Measurements from ENCODE around the gene GPRC5C. TPM values are rescaled to one million over a fixed set of nuclear protein-coding genes. Genes with fewer than 3 reads are reported as not detected.
A peak's percentile ranks its signal among the peaks of the same experiment; 100 is the strongest.

GPRC5C gene
- total and polyA plus RNA-seq, 9 of the 15 experiments (the other 6 are each of a cell fraction or from before 2014, with no cell fraction given): 0.28 to 9.0 (median 4.1) TPM

DNA sequence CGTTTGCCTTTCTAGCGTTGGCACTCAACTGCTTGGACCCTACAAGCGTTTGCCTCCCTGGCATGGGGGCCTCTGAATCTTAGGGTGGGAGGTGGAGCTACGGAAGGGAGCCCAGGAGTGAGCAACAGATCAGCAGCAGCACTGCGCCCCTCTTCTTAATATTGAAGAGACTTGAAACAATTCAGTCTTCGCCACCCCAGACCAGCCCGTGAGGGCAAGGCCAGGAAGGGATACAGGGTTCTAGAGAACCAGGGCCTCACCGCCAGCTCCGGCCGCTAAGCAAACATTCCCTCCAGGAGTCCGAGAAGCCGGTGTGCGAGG, 1.5 kb upstream of the GPRC5C start:
- WGBS (ENCODE audit: insufficient coverage, low coverage, missing lambda C conversion rate): 3% methylated on average over 12 of the region's 13 CpGs
- Histone ChIP-seq H3K4me3 (peak overlapping the region; percentile 17), H3K9ac (ENCODE audit: insufficient read depth in 1 of 2, low read depth in 2 of 2, low read length in 2 of 2) (peak overlapping the region; percentile 13 to 46; a peak in 3 of 4 replicates), H3K9me1 (ENCODE audit: control insufficient read depth, insufficient read depth, low read length) (no peaks in the 10 kb centered on the region), H3K9me3 (replicated peaks; ENCODE audit: control insufficient read depth, insufficient read depth, low read depth, low read length) (no peaks in the 10 kb centered on the region), H3K27ac (ENCODE audit: extremely low read depth, low read depth, low read length) (peak overlapping the region; percentile 53; the same call in 2 of the 3 replicates), H4K20me1 (replicated peaks; ENCODE audit: control insufficient read depth, insufficient read depth, low read length) (no peaks in the 10 kb centered on the region), H3K4me1 (replicated peaks in 1 of 2; ENCODE audit: control insufficient read depth in 2 of 2, insufficient read depth in 2 of 2, low read length in 2 of 2) (peaks cover 6 to 22% of the 10 kb centered on the region in 2 experiments; a peak in 4 of 5 replicates), H3K36me3 (ENCODE audit: control insufficient read depth, insufficient read depth, low read length) (no peaks in the 10 kb centered on the region), H3K4me2 (ENCODE audit: insufficient read depth, low read length) (peak overlapping the region; percentile 49), H3K27me3 (ENCODE audit: control insufficient read depth in 2 of 2, insufficient read depth in 2 of 2, low read length in 2 of 2) (peaks cover 2 to 37% of the 10 kb centered on the region in 2 experiments; a peak in 4 of 5 replicates), H3K79me2 (ENCODE audit: control insufficient read depth, insufficient read depth, low read length) (no peaks in the 10 kb centered on the region; the same call in 2 of the 3 replicates), H2AFZ (ENCODE audit: low read depth, low read length) (peak overlapping the region; percentile 68)
- intact Hi-C loops (cut with micrococcal nuclease): no loop called here
- DNase-seq (ENCODE audit: extremely low read depth in 1 of 4, low spot score in 3 of 4): no peak
- no peak for ATAC-seq
- ChIA-PET POLR2A (interaction anchor here (1.0 kb wide), 1 partner anchor 75 kb away, joined by 4 read pairs; no protein-coding TSS in a partner anchor), CTCF (ENCODE audit: low intra/inter-chr PET ratio) (no interaction called here)
- in situ Hi-C loops (cut with MboI): no loop called here
- BruUV-seq (replicated peaks): no TSS peak
- FAIRE-seq: peak; percentile 74
- no peak for TF ChIP-seq ETS2 (tag; IDR thresholded peaks at IDR 0.05; ENCODE audit: borderline replicate concordance, poor library complexity, severe bottlenecking)
- TF ChIP-seq ZNF143 (CRISPR knock-in tag; IDR thresholded peaks at IDR 0.05): no peak
- TF ChIP-seq, protein P1, sequence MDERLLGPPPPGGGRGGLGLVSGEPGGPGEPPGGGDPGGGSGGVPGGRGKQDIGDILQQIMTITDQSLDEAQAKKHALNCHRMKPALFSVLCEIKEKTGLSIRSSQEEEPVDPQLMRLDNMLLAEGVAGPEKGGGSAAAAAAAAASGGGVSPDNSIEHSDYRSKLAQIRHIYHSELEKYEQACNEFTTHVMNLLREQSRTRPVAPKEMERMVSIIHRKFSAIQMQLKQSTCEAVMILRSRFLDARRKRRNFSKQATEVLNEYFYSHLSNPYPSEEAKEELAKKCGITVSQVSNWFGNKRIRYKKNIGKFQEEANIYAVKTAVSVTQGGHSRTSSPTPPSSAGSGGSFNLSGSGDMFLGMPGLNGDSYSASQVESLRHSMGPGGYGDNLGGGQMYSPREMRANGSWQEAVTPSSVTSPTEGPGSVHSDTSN (CRISPR knock-in tag; IDR thresholded peaks at IDR 0.05; ENCODE audit: low read depth): no peak
- TF ChIP-seq, protein P1 (tag; conservative IDR thresholded peaks at IDR 0.05; ENCODE audit: low read depth): no peak
- TF ChIP-seq KLF6 (CRISPR knock-in tag; IDR thresholded peaks at IDR 0.05; ENCODE audit: borderline replicate concordance): no peak
- no peak for TF ChIP-seq POLR2AphosphoS5 (IDR thresholded peaks at IDR 0.05; ENCODE audit: control insufficient read depth, insufficient read depth, low read depth, low read length)
- TF ChIP-seq, protein P2, sequence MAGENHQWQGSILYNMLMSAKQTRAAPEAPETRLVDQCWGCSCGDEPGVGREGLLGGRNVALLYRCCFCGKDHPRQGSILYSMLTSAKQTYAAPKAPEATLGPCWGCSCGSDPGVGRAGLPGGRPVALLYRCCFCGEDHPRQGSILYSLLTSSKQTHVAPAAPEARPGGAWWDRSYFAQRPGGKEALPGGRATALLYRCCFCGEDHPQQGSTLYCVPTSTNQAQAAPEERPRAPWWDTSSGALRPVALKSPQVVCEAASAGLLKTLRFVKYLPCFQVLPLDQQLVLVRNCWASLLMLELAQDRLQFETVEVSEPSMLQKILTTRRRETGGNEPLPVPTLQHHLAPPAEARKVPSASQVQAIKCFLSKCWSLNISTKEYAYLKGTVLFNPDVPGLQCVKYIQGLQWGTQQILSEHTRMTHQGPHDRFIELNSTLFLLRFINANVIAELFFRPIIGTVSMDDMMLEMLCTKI (IDR thresholded peaks at IDR 0.05; ENCODE audit: partially characterized antibody): no peak
- TF ChIP-seq COPS2 (conservative IDR thresholded peaks at IDR 0.05): no peak
- TF ChIP-seq ELF1 (tag; IDR thresholded peaks at IDR 0.05): no peak
- no peak for TF ChIP-seq ETS1 (conservative IDR thresholded peaks at IDR 0.05; ENCODE audit: control insufficient read depth, low read depth, low read length)
- 0 out of 2 replicates have a peak, but pooled peaks have one; percentile 37 for TF ChIP-seq LCOR (CRISPR knock-in tag; IDR thresholded peaks at IDR 0.05)
- no peak for TF ChIP-seq ESRRB (CRISPR knock-in tag; IDR thresholded peaks at IDR 0.05; ENCODE audit: borderline replicate concordance)
- no peak for TF ChIP-seq SUPT5H (IDR thresholded peaks at IDR 0.05)
- TF ChIP-seq IRF2 (CRISPR knock-in tag; IDR thresholded peaks at IDR 0.05): no peak
- TF ChIP-seq, protein P3, sequence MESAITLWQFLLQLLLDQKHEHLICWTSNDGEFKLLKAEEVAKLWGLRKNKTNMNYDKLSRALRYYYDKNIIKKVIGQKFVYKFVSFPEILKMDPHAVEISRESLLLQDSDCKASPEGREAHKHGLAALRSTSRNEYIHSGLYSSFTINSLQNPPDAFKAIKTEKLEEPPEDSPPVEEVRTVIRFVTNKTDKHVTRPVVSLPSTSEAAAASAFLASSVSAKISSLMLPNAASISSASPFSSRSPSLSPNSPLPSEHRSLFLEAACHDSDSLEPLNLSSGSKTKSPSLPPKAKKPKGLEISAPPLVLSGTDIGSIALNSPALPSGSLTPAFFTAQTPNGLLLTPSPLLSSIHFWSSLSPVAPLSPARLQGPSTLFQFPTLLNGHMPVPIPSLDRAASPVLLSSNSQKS (CRISPR knock-in tag; IDR thresholded peaks at IDR 0.05): no peak
- no peak for TF ChIP-seq SPI1 (IDR thresholded peaks at IDR 0.05; ENCODE audit: borderline replicate concordance, low read depth, low read length)
- no peak for TF ChIP-seq MEF2A (IDR thresholded peaks at IDR 0.05; ENCODE audit: control insufficient read depth, low read depth, low read length)
